ENCODE data around the gene RNF144A. TPM values are rescaled to one million over a fixed set of nuclear protein-coding genes. Genes with fewer than 3 reads are reported as not detected.

The RNF144A gene
- total RNA-seq, 2 experiments from 2014 or later = 12.5 to 13.1 TPM

- CTCF ChIA-PET = interaction anchor here (1.3 kb wide), 1 partner anchor 61 kb away, joined by 3 read pairs; no protein-coding TSS in a partner anchor
- POLR2A ChIA-PET = no interaction called here
Measured at GRCh38 chr2:6937582-6937981, 20.4 kb downstream of the RNF144A start.

GRCh38 chr2:6939071-6939470 is 21.9 kb downstream of the RNF144A start:
- POLR2A ChIA-PET = no interaction called here
- CTCF ChIA-PET = no interaction called here

- ChIA-PET POLR2A (no interaction called here), CTCF (no interaction called here)
Measured at GRCh38 chr2:6940820-6941219, 23.6 kb downstream of the RNF144A start.

- CTCF ChIA-PET = no interaction called here
- POLR2A ChIA-PET = no interaction called here
Measured at GRCh38 chr2:6941299-6942046, 24.3 kb downstream of the RNF144A start.

GRCh38 chr2:6942848-6943247 is 25.6 kb downstream of the RNF144A start:
- ChIA-PET CTCF (no interaction called here), POLR2A (no interaction called here)

GRCh38 chr2:6943523-6943922 is 26.3 kb downstream of the RNF144A start:
- ChIA-PET POLR2A (no interaction called here), CTCF (no interaction called here)

- CTCF ChIA-PET = no interaction called here
- POLR2A ChIA-PET = no interaction called here
Measured at GRCh38 chr2:6943971-6944370, 26.8 kb downstream of the RNF144A start.

- POLR2A ChIA-PET = no interaction called here
- CTCF ChIA-PET = no interaction called here
Measured at GRCh38 chr2:6944555-6944954, 27.3 kb downstream of the RNF144A start.

GRCh38 chr2:6945087-6945813 is 28.0 kb downstream of the RNF144A start:
- ChIA-PET CTCF (interaction anchor here (1.2 kb wide), 1 partner anchor 35 kb away, joined by 3 read pairs; no protein-coding TSS in a partner anchor), POLR2A (interaction anchor here (0.8 kb wide), 1 partner anchor 11 kb away, joined by 3 read pairs; no protein-coding TSS in a partner anchor)

GRCh38 chr2:6945821-6946220 is 28.6 kb downstream of the RNF144A start:
- POLR2A ChIA-PET = interaction anchor here (0.8 kb wide), 1 partner anchor 10 kb away, joined by 3 read pairs; no protein-coding TSS in a partner anchor
- CTCF ChIA-PET = interaction anchor here (1.2 to 1.6 kb wide), 3 partner anchors 29 to 36 kb away, joined by 3 read pairs; no protein-coding TSS in a partner anchor

- CTCF ChIA-PET = interaction anchor here (0.6 to 1.6 kb wide), 4 partner anchors 30 to 37 kb away, joined by 3 read pairs; no protein-coding TSS in a partner anchor
- POLR2A ChIA-PET = interaction anchor here (0.6 to 0.7 kb wide), 2 partner anchors 48 to 123 kb away, joined by 4 read pairs; no protein-coding TSS in a partner anchor
Measured at GRCh38 chr2:6946722-6947121, 29.5 kb downstream of the RNF144A start.

- POLR2A ChIA-PET = no interaction called here
- CTCF ChIA-PET = no interaction called here
Measured at GRCh38 chr2:6947929-6948676, 30.9 kb downstream of the RNF144A start.

- CTCF ChIA-PET = no interaction called here
Measured at GRCh38 chr2:6948677-6949351, 31.6 kb downstream of the RNF144A start.

GRCh38 chr2:6951046-6951445 is 33.8 kb downstream of the RNF144A start:
- ChIA-PET POLR2A (no interaction called here), CTCF (no interaction called here)

More at GRCh38 chr2:6948677-6949351, 31.6 kb downstream of the RNF144A start:
- POLR2A ChIA-PET = no interaction called here

GRCh38 chr2:6952101-6952500 is 34.9 kb downstream of the RNF144A start:
- CTCF ChIA-PET = no interaction called here
- POLR2A ChIA-PET = no interaction called here

GRCh38 chr2:6954586-6954985 is 37.4 kb downstream of the RNF144A start:
- ChIA-PET CTCF (no interaction called here), POLR2A (no interaction called here)

- CTCF ChIA-PET = no interaction called here
Measured at GRCh38 chr2:6955511-6956136, 38.4 kb downstream of the RNF144A start.

GRCh38 chr2:6956566-6956965 is 39.4 kb downstream of the RNF144A start:
- ChIA-PET CTCF (no interaction called here), POLR2A (no interaction called here)

More at GRCh38 chr2:6955511-6956136, 38.4 kb downstream of the RNF144A start:
- POLR2A ChIA-PET = interaction anchor here (0.5 kb wide), 1 partner anchor 10 kb away, joined by 3 read pairs; no protein-coding TSS in a partner anchor
